ENCODE results near the gene PPP1R3G.

- TF ChIP-seq, protein P1, sequence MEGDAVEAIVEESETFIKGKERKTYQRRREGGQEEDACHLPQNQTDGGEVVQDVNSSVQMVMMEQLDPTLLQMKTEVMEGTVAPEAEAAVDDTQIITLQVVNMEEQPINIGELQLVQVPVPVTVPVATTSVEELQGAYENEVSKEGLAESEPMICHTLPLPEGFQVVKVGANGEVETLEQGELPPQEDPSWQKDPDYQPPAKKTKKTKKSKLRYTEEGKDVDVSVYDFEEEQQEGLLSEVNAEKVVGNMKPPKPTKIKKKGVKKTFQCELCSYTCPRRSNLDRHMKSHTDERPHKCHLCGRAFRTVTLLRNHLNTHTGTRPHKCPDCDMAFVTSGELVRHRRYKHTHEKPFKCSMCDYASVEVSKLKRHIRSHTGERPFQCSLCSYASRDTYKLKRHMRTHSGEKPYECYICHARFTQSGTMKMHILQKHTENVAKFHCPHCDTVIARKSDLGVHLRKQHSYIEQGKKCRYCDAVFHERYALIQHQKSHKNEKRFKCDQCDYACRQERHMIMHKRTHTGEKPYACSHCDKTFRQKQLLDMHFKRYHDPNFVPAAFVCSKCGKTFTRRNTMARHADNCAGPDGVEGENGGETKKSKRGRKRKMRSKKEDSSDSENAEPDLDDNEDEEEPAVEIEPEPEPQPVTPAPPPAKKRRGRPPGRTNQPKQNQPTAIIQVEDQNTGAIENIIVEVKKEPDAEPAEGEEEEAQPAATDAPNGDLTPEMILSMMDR (IDR thresholded peaks at IDR 0.05; ENCODE audit: low read length): no peak
- TF ChIP-seq EZH2 (IDR thresholded peaks at IDR 0.05; ENCODE audit: borderline replicate concordance, low read length): no peak
These were observed 13.5 kb downstream of the PPP1R3G start for GRCh38 chr6:5098501-5099270.

All from OCI-LY1 (cell line).